Activated gamma-delta T cell treated with Interleukin-2 at 50 U/mL for 16 hours (primary cell): ENCODE data around the gene TRIM24.

Experiments
- DNase-seq: peaks from one replicate; pipeline ENCODE4 v3.0.0-alpha.2; 2020

TRIM24 gene

DNA sequence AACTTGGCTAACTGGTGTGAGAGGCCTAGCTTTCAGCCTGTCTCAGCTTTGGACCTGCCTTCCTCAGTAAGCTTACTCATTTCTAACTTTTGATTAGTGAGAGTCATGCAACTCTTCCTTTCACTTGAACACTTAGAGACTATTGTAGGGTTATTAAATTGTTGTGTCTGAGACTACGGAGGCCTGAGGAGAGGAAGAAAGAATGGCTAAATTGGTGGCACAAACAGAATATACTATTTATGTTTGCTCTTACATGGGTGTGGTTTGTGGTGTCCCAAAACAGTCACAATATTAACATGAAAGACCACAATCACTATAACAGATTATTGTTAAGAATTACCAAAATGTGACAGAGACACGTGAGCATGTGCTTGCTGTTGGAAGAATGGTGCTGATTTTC, 82.1 kb downstream of the TRIM24 start:
- no peak for DNase-seq

DNA sequence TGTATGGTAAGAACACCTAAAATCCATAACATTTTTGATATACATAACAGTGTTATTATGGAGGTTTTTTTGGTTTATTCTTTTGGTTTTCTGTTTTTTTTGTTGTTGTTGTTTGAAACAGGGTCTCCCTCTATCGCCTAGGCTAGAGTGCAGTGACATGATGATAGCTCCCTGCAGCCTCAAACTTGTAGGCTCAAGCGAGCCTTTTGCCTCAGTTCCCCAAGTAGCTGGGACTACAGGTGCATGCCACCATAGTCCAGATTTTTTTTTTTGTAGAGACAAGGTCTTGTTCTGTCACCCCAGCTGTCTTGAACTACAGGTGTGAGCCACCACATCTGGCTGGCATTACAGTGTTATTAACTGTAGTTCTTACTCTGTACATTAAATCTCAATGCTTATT, 83.7 kb downstream of the TRIM24 start:
- no peak for DNase-seq

GRCh38 chr7:138545123-138545522, 85.1 kb downstream of the TRIM24 start:
- no peak for DNase-seq

DNA sequence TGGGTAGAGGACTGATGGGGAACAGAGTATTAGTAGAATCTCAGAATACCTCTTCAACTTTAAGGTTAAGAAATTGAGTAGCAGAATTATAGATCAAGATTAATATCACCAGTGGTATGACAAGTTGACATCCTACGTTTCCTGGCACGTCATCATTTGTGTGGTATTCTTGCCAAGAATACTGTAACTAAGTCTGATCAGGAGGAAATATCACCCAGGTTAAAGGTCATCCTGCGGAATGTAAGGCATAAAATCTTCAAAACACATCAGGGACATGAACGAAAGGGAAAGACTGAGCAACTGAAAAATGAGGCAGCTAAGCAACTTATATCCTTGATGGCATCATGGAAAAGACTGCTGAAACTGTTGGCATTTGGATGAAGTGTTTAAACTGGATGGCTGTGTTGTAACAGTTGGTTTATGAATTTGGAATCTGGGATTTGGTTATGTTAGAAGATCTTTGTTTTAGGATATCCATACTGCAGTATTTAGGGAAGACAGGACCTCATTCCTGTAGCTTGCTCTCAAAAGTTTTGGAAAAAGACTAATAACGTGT, 86.1 kb downstream of the TRIM24 start:
- DNase-seq: no peak

DNA sequence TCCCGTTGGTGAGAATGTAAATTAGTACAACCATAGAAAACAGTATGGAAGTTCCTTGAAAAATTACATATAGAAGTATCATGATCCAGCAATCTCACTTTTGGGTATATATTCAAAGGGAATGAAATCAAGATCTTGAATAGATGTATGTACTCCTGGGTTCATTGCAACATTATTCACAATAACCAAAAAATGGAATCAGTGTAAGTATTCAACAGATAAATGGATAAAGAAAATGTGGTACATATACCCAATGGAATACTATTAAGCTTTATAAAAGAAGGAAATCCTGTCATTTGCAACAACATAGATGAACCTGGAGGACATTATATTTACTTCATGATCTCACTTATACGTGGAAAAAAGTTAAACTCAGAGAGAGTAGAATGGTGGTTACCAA, 86.8 kb downstream of the TRIM24 start:
- no peak for DNase-seq

- DNase-seq: no peak
Measured at GRCh38 chr7:138549082-138549481, 89.0 kb downstream of the TRIM24 start.

- no peak for DNase-seq
Measured at GRCh38 chr7:138550337-138550736, 90.3 kb downstream of the TRIM24 start.

- no peak for DNase-seq
Measured at GRCh38 chr7:138551102-138551501, 91.0 kb downstream of the TRIM24 start.

- DNase-seq: no peak
Measured at GRCh38 chr7:138553805-138554204, 93.7 kb downstream of the TRIM24 start.

DNA sequence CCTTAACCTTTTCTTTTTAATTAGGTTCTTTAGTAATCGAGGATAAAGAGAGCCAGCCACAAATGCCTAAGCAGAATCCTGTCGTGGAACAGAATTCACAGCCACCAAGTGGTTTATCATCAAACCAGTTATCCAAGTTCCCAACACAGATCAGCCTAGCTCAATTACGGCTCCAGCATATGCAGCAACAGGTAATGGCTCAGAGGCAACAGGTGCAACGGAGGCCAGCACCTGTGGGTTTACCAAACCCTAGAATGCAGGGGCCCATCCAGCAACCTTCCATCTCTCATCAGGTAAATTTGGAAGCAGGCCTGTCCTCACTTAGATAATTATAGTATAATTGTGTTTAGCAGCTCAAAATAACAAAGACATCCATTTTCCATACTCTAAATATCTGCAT, 94.6 kb downstream of the TRIM24 start:
- DNase-seq: no peak

DNA sequence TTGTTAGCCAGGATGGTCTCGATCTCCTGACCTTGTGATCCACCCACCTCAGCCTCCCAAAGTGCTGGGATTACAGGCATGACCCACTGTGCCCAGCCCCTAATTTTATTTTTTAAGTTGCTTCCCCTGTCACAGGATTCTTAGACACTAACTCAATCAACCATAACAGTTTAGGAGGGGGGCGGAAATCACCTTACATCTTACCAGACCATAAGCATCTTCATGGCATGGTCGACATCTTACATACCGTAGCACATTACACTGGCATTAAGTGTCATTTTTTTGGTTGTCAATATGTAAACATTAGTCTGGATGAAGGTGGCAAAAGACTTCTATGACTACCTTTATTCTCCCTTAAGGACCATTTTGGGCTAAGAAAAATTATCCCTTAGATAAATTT, 95.6 kb downstream of the TRIM24 start:
- DNase-seq: no peak

GRCh38 chr7:138556771-138557484, 96.9 kb downstream of the TRIM24 start:
- no peak for DNase-seq

- no peak for DNase-seq
Measured at GRCh38 chr7:138559448-138559847, 99.4 kb downstream of the TRIM24 start.

GRCh38 chr7:138563808-138564207, 103.7 kb downstream of the TRIM24 start:
- no peak for DNase-seq

DNA sequence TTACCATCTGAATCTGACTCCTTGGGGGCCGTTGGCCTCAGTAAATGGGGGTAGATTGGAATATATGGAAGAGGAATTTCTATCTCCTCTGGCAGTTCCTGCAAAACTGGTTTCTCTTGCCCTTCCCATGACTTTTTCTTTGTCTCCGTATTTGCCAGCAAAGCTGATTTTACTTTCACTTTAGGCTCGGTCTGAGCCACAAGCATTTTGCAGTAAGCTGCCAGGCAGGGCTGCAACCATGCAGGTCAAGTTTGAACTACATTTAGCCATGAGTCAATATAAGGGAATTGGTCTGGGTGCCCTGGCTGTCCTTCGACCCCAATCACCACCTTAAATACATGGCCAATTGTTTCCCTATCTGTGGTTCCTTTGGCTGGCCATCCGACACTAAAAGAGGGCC, 104.3 kb downstream of the TRIM24 start:
- DNase-seq: no peak

- no peak for DNase-seq
Measured at GRCh38 chr7:138565071-138565450, 105.0 kb downstream of the TRIM24 start.

GRCh38 chr7:138565451-138566114, 105.5 kb downstream of the TRIM24 start:
- DNase-seq: no peak

DNA sequence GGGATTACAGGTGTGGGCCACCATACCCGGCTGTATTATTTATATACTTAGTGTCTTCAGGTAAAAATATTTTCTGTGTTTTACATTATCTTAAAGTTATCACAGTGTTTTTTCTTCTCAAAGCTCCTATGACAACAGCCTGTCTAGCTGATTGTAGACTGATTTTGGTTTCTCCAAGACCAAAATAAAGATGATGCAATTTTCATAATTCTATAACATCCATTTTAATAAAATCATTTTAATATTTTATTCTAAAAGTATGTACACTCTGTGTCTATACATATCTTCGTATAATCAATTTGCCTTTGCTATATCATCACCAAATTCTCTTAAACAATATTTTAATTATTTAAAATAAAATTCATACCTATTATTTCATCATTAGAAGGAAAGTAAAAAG, 108.6 kb downstream of the TRIM24 start:
- DNase-seq: no peak

GRCh38 chr7:138569418-138569817, 109.4 kb downstream of the TRIM24 start:
- no peak for DNase-seq

DNA sequence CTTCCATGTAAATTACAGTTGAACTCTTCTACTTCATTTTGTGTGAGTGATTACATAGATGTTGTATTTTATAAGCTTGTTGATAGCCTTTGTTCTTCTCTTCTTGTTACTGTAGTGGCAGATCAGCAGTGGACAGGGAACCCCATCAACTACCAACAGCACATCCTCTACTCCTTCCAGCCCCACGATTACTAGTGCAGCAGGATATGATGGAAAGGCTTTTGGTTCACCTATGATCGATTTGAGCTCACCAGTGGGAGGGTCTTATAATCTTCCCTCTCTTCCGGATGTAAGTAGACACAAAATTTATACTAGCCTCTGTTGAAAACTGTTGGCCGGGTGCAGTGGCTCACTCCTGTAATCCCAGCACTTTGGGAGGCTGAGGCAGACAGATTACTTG, 110.7 kb downstream of the TRIM24 start:
- DNase-seq: no peak

DNA sequence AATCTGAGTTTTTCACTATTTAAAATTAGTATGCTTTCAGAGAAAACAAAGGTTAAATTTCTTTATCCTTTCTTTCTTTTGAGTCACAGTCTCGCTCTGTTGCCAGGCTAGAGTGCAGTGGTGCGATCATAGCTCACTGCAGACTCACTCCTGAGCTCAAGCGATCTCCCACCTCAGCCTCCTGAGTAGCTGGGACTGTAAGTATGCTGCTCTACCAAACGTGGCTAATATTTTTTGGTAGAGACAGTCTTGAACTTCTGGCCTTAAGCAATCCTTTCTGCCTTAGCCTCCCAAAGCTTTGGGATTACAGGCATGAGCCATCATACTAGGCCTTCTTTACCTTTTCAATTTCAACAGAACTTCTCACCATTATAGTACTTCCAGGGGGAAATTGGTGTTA, 113.7 kb downstream of the TRIM24 start:
- no peak for DNase-seq

GRCh38 chr7:138575897-138576428, 115.9 kb downstream of the TRIM24 start:
- DNase-seq: no peak

DNA sequence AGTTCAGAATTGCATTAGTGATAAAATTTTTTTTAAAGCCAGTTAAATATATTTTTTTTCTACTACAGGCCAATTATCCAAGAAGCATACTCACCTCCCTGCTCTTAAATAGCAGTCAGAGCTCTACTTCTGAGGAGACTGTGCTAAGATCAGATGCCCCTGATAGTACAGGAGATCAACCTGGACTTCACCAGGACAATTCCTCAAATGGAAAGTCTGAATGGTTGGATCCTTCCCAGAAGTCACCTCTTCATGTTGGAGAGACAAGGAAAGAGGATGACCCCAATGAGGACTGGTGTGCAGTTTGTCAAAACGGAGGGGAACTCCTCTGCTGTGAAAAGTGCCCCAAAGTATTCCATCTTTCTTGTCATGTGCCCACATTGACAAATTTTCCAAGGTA, 119.1 kb downstream of the TRIM24 start:
- DNase-seq: no peak

DNA sequence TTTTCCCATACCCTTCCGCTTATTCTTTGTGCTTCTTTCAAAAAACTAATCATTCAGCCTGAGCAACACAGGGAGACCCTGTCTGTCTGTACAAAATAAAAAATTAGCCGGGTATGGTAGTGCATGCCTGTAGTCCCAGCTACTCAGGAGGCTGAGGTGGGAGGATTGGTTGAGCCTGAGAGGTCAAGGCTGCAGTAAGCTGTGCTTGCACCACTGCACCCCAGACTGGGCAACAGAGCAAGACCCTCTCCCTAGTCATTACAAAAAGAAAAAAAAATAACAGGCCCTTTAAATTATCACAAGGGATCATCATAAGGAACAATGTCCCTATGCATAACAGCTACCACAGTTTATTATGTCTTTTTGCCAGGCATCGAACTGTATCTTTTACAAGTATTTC, 119.6 kb downstream of the TRIM24 start:
- DNase-seq: no peak
